Stimulated activated CD4-positive, alpha-beta T cell treated with anti-CD3 and anti-CD28 coated beads, Interleukin-15, amount 100 ng/mL, for 24 hours (primary cell): ENCODE data around the gene RIN1.
"Not testable (repeated sequence)": the region's sequence is repeated elsewhere in the genome, so short reads cannot be mapped to it uniquely, and the experiment has no call there.

Source experiments
- DNase-seq: peaks from one replicate; pipeline ENCODE4 v3.0.0-alpha.2; 2020

The RIN1 gene

GRCh38 chr11:66336234-66337102 lies at the start of gene RIN1:
RIN1 (minus strand) TSS chr11:66336434; CDS start chr11:66336402, 32 bp downstream.
- DNase-seq = peak; percentile 77

- DNase-seq = not testable (repeated sequence)
Observed at GRCh38 chr11:66384316-66384715, 48.1 kb upstream of the RIN1 start.

GRCh38 chr11:66380264-66380663 lies 44.0 kb upstream of the RIN1 start:
- DNase-seq = not testable (repeated sequence)

- not testable (repeated sequence) for DNase-seq
Observed at GRCh38 chr11:66373690-66374287, 37.6 kb upstream of the RIN1 start.

GRCh38 chr11:66373265-66373664 lies 37.0 kb upstream of the RIN1 start:
- DNase-seq = no peak

- DNase-seq = peak; percentile 88
Observed at GRCh38 chr11:66371627-66372415, 35.6 kb upstream of the RIN1 start, which contains the start of gene SLC29A2. SLC29A2 (minus strand) TSS chr11:66371760; CDS start chr11:66371591, 169 bp downstream.

GRCh38 chr11:66369073-66369894 lies 33.0 kb upstream of the RIN1 start:
- no peak for DNase-seq

- DNase-seq = no peak
Observed at GRCh38 chr11:66368484-66368883, 32.2 kb upstream of the RIN1 start.

- DNase-seq = no peak
Observed at GRCh38 chr11:66367561-66368312, 31.5 kb upstream of the RIN1 start.

- DNase-seq = no peak
Observed at GRCh38 chr11:66366844-66367477, 30.7 kb upstream of the RIN1 start.

GRCh38 chr11:66365711-66366619 lies 29.7 kb upstream of the RIN1 start:
- DNase-seq = no peak

GRCh38 chr11:66365166-66365565 lies 28.9 kb upstream of the RIN1 start:
- DNase-seq = no peak

GRCh38 chr11:66363805-66364535 lies 27.7 kb upstream of the RIN1 start:
- DNase-seq = peak; percentile 86

- DNase-seq = no peak
Observed at GRCh38 chr11:66363187-66363601, 27.0 kb upstream of the RIN1 start.

- no peak for DNase-seq
Observed at GRCh38 chr11:66362481-66363147, 26.4 kb upstream of the RIN1 start.

- DNase-seq = no peak
Observed at GRCh38 chr11:66361502-66361941, 25.3 kb upstream of the RIN1 start.

- DNase-seq = no peak
Observed at GRCh38 chr11:66360406-66361073, 24.3 kb upstream of the RIN1 start.

GRCh38 chr11:66359662-66360087 lies 23.4 kb upstream of the RIN1 start:
- DNase-seq = no peak
